A673 (cell line): ENCODE data around the gene POM121L2. TPM values are rescaled to one million over a fixed set of nuclear protein-coding genes. Genes with fewer than 3 reads are reported as not detected.
A peak's percentile ranks its signal among the peaks of the same experiment; 100 is the strongest.

ENCODE experiments used
- BruUV-seq: library from RNA; stranded (reverse); fragments of 400-500 nt; replicated peaks from 2 replicates; lab custom pipeline; 2021; lab: Mats Ljungman, UMichigan
- CTCF ChIA-PET: fragments of 300-600 bp; sonication (Branson Sonifier 250); formaldehyde crosslinking; loops from one replicate; lab custom pipeline; 2022; ENCODE audit warnings: antibody characterized with exemption; lab: Charles Lee
- POLR2A ChIA-PET: fragments of 300-600 bp; sonication (Branson Sonifier 250); formaldehyde crosslinking; loops from one replicate; lab custom pipeline; 2022; ENCODE audit warnings: antibody characterized with exemption; ENCODE audit not compliant: low non-redundant PET; lab: Charles Lee
- DNase-seq: peaks from one replicate; pipeline ENCODE4 v3.0.0-alpha.2; 2015; ENCODE audit warnings: low spot score
- H3K27ac ChIP-seq: fragments of 200-600 bp; sonication (generic); 2 replicates; pipeline ENCODE4 v1.5.1; 2016; ENCODE audit warnings: mixed run types, low read depth, mild to moderate bottlenecking, mixed read lengths, antibody characterized with exemption, low read length; ENCODE audit not compliant: poor library complexity, severe bottlenecking
- H3K27me3 ChIP-seq: fragments of 200-600 bp; sonication (generic); replicated peaks from 2 replicates; pipeline ENCODE4 v1.6.1; 2017; ENCODE audit warnings: mixed run types, low read depth, mild to moderate bottlenecking, mixed read lengths, antibody characterized with exemption, low read length; ENCODE audit not compliant: insufficient read depth, poor library complexity
- H3K36me3 ChIP-seq: fragments of 200-600 bp; sonication (generic); 2 replicates; pipeline ENCODE4 v1.6.1; 2016; ENCODE audit warnings: mixed run types, mild to moderate bottlenecking, mixed read lengths, antibody characterized with exemption, low read length; ENCODE audit not compliant: insufficient read depth, poor library complexity, severe bottlenecking
- H3K4me1 ChIP-seq: fragments of 200-600 bp; sonication (generic); 2 replicates; pipeline ENCODE4 v1.6.1; 2017; ENCODE audit warnings: mixed run types, mild to moderate bottlenecking, mixed read lengths, antibody characterized with exemption, low read length; ENCODE audit not compliant: insufficient read depth, poor library complexity, severe bottlenecking
- H3K4me3 ChIP-seq: fragments of 200-600 bp; sonication (generic); 2 replicates; pipeline ENCODE4 v1.5.1; 2016; ENCODE audit warnings: low read depth, mixed run types, mild to moderate bottlenecking, mixed read lengths, low read length; ENCODE audit not compliant: poor library complexity, severe bottlenecking
- H3K9me3 ChIP-seq: fragments of 200-600 bp; sonication (generic); 2 replicates; pipeline ENCODE4 v1.6.1; 2016; ENCODE audit warnings: mixed run types, low read depth, mild to moderate bottlenecking, mixed read lengths, antibody characterized with exemption, low read length; ENCODE audit not compliant: poor library complexity, severe bottlenecking
- EZH2 ChIP-seq: fragments of 200-600 bp; sonication (generic); IDR thresholded peaks from 2 replicates; pipeline ENCODE4 v1.6.1; 2017; ENCODE audit warnings: borderline replicate concordance, low read depth, mild to moderate bottlenecking, mixed read lengths, antibody characterized with exemption, low read length; ENCODE audit not compliant: poor library complexity, severe bottlenecking
- intact Hi-C: fragments of 100-400 bp; cut with micrococcal nuclease; formaldehyde crosslinking; loops from one replicate; pipeline ENCODE4 v1.10.0; 2022; ENCODE audit not compliant: unreplicated experiment
- total RNA-seq: library from RNA; stranded (reverse); gene quantifications from 2 replicates; pipeline ENCODE4 v1.2.3, GENCODE V29; 2021
- TF ChIP-seq, protein P1 (sequence below): fragments of 300-800, 200-600 bp; sonication (generic); conservative IDR thresholded peaks from 2 replicates; pipeline ENCODE4 v1.5.1; 2017; ENCODE audit warnings: low read depth, mild to moderate bottlenecking, antibody characterized with exemption, low read length, moderate library complexity, mixed read lengths

POM121L2 gene
- total RNA-seq, 1 experiment from 2014 or later, result not detected

DNA sequence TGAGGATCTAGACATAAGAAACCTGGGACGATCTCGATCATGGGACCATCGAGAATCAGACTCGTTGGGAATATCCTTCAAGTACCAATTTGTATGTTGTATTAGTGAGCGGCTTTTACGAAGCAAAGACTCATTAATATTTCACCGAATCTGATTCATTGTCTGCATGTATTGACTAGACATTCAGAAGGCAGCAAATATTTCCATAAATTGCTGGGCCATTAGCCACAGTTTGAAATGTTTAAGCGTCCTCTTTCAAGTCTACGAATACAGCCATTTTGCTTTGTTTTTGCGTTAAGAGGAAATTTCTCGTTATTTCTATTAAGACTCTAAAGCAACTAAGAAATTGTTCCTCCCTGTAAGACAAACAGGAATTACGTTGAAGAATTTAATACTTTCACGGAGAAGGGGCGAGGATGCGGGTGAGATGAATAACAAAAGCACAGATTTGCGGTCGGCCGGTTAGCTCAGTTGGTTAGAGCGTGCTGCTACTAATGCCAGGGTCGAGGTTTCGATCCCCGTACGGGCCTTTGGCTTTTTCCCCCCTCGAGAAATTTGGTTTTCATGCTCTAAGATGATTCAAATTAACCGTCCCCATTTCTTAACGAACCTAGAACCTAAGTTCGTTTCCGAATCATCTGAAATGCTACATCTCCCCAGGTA is 18.5 kb downstream of the POM121L2 start:
- no peak overlapping the region for H3K27ac ChIP-seq
- TF ChIP-seq, protein P1, sequence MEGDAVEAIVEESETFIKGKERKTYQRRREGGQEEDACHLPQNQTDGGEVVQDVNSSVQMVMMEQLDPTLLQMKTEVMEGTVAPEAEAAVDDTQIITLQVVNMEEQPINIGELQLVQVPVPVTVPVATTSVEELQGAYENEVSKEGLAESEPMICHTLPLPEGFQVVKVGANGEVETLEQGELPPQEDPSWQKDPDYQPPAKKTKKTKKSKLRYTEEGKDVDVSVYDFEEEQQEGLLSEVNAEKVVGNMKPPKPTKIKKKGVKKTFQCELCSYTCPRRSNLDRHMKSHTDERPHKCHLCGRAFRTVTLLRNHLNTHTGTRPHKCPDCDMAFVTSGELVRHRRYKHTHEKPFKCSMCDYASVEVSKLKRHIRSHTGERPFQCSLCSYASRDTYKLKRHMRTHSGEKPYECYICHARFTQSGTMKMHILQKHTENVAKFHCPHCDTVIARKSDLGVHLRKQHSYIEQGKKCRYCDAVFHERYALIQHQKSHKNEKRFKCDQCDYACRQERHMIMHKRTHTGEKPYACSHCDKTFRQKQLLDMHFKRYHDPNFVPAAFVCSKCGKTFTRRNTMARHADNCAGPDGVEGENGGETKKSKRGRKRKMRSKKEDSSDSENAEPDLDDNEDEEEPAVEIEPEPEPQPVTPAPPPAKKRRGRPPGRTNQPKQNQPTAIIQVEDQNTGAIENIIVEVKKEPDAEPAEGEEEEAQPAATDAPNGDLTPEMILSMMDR, result no peak
- no peak for TF ChIP-seq EZH2
- peaks cover 10% of the 10 kb centered on the region for H3K4me1 ChIP-seq
- intact Hi-C loops, result loop anchor here (10.0 kb wide), 1 partner anchor 311 kb away; no protein-coding TSS in a partner anchor
- H3K4me3 ChIP-seq, result peak overlapping the region; percentile 18
- BruUV-seq, result no TSS peak
- peak; percentile 69 for DNase-seq
- H3K27me3 ChIP-seq, result no peaks in the 10 kb centered on the region
- H3K36me3 ChIP-seq, result no peaks in the 10 kb centered on the region
- CTCF ChIA-PET, result no interaction called here
- no peaks in the 10 kb centered on the region for H3K9me3 ChIP-seq
- POLR2A ChIA-PET, result no interaction called here

DNA sequence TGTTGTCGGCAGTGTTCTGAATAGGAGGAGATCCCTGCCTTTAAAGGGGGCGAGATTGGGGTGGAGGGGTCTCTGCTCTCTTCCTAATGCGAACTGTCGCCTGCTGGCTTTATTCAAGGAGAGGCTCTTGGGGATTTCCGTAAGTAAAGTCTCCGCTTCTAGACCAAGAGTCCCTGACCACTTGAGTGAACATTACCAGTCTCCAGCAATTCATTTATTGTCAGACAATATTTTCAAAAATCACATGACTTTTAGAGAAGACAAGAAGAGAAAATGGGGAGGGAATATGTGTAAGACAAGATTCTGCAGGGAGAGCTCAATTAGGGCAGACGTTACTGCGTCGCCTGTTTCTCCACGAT is 21.2 kb downstream of the POM121L2 start:
- intact Hi-C loops, result loop anchor here (10.0 kb wide), 1 partner anchor 314 kb away; no protein-coding TSS in a partner anchor
- TF ChIP-seq, protein P1, result no peak
- TF ChIP-seq EZH2, result no peak
- Histone ChIP-seq H3K4me1 (no peaks in the 10 kb centered on the region), H3K27me3 (no peaks in the 10 kb centered on the region), H3K27ac (no peak overlapping the region), H3K4me3 (no peak overlapping the region), H3K36me3 (no peaks in the 10 kb centered on the region), H3K9me3 (no peaks in the 10 kb centered on the region)
- CTCF ChIA-PET, result no interaction called here
- no TSS peak for BruUV-seq
- DNase-seq, result no peak
- POLR2A ChIA-PET, result no interaction called here

DNA sequence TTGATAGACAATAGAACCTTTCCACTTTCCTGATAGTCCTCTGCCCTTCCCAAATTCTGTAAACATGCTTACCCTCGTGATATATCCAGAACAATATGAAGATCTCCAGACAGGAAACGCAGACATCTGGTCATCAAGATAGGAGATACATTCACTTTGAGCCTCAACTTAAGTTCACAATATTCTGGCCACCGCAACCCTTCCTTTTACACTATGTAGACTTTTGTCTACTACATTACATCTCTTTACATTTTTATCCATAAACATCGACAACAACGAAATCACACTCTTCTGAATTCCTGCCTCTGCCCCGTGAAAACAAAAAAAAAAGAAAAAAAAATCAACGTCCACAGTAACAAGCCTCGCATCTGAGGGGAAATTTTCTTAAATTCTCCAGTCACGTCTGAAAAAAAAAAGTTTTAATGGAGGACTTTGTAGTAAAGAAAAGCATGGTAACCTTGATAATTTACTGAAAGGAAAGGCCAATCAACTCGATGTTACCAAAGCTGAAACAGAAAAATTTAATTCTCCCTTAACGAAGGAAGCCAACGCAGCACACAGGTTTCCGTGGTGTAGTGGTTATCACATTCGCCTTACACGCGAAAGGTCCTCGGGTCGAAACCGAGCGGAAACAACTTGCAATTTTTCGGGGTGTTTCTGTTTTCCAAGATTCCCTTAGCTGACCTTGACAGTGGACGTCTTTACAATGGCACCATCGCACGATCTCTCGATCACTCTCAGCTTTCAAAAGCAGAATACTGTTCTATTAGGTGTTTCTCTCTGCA is 21.8 kb downstream of the POM121L2 start:
- no peak for DNase-seq
- Histone ChIP-seq H3K4me3 (no peak overlapping the region), H3K4me1 (no peaks in the 10 kb centered on the region), H3K36me3 (no peaks in the 10 kb centered on the region), H3K9me3 (no peaks in the 10 kb centered on the region), H3K27ac (no peak overlapping the region), H3K27me3 (no peaks in the 10 kb centered on the region)
- BruUV-seq, result no TSS peak
- POLR2A ChIA-PET, result no interaction called here
- intact Hi-C loops, result loop anchor here (10.0 kb wide), 1 partner anchor 315 kb away; no protein-coding TSS in a partner anchor
- CTCF ChIA-PET, result no interaction called here
- TF ChIP-seq, protein P1, result no peak
- no peak for TF ChIP-seq EZH2
